A375 (cell line): ENCODE data around the gene BFAR. TPM values are rescaled to one million over a fixed set of nuclear protein-coding genes. Genes with fewer than 3 reads are reported as not detected.

Experiments used
- small RNA-seq: library from RNA; depleted of rRNA; stranded (forward); fragments of <200 nt; gene quantifications from one replicate; pipeline ENCODE3, GENCODE V24; 2014
- total RNA-seq: library from RNA; depleted of rRNA; stranded (reverse); fragments of >200 nt; shearing (Covaris generic); gene quantifications from 2 replicates; pipeline ENCODE4 v1.2.3, GENCODE V29; 2014; rRNA removed

The BFAR gene
- 81.8 and 96.3 TPM in 2 replicates for total RNA-seq

GRCh38 chr16:14632693-14633569, at the start of gene BFAR:
Gene BFAR (plus strand): TSS chr16:14632951. CDS start chr16:14644347, 11,396 bp downstream.

GRCh38 chr16:14629919-14630619, 2.7 kb upstream of the BFAR start, which contains the start of gene PARN:
Gene PARN (minus strand): TSS chr16:14630260. CDS start chr16:14630125, 135 bp downstream.

GRCh38 chr16:14694129-14694528, 61.4 kb downstream of the BFAR start, which contains the start of gene PLA2G10:
Gene PLA2G10 (minus strand): TSS chr16:14694308. CDS start chr16:14694229, 79 bp downstream.

GRCh38 chr16:14703156-14704011, 70.6 kb downstream of the BFAR start, which contains the start of gene NPIPA3:
Gene NPIPA3 (plus strand): TSS chr16:14703411. CDS start chr16:14708944, 5,533 bp downstream.

Small RNA genes lying within 50 kb of the gene (small RNA-seq; reads per million reads assigned to genes)
- gene RN7SL274P (not detected), gene RNU7-125P (not detected)

Other genes with a start within 250 kb of the BFAR start
- gene PARN, start 2.7 kb upstream of the BFAR start, total RNA-seq = 40.4 and 41.8 TPM in 2 replicates
- not detected in 2 replicates for gene PLA2G10, start 61.4 kb downstream of the BFAR start, total RNA-seq
- gene NPIPA3, start 70.5 kb downstream of the BFAR start, total RNA-seq = 3.7 and 4.7 TPM in 2 replicates
- gene NPIPA2, start 109.6 kb downstream of the BFAR start, total RNA-seq = 3.7 and 4.7 TPM in 2 replicates
- gene NOMO1, start 200.8 kb downstream of the BFAR start, total RNA-seq = 87.1 and 87.7 TPM in 2 replicates